GM18858 (cell line): ENCODE results near the gene SLC22A3.

Experiments
- ATAC-seq: cut with Tn5 transposase; IDR thresholded peaks from one replicate; pipeline ENCODE4 v1.9.1; 2021; ENCODE audit not compliant: unreplicated experiment

SLC22A3 gene

DNA sequence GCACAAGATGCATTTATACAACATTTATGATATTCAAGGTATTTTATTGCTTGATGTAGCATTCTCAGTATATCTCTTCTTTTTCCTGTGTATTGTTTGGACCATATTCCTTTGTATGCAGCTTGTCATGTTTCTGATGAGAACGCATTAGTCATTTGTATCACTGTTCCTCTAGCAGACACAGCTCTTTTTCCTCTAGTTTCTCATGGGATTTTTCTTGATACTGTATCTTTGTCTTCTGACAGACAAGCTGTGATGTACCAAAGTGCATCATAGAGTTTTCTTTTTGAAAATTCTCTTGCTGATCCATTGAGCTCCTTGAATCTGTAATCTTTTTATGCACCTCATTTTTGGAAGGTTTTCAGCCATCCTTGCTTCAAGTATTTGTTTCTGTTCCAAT, 140.9 kb downstream of the SLC22A3 start:
- ATAC-seq = no peak

DNA sequence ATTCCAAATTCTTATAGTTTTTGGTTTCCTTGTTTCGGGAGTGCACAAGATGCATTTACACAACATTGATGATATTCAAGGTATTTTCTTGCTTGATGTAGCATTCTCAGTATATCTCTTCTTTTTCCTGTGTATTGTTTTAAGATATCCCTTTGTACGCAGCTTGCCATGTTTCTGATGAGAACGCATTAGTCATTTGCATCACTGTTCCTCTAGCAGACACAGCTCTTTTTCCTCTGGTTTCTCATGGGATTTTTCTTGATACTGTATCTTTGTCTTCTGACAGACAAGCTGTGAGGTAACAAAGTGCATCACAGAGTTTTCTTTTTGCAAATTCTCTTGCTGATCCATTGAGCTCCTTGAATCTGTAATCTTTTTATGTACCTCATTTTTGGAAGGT, 146.4 kb downstream of the SLC22A3 start:
- no peak for ATAC-seq

DNA sequence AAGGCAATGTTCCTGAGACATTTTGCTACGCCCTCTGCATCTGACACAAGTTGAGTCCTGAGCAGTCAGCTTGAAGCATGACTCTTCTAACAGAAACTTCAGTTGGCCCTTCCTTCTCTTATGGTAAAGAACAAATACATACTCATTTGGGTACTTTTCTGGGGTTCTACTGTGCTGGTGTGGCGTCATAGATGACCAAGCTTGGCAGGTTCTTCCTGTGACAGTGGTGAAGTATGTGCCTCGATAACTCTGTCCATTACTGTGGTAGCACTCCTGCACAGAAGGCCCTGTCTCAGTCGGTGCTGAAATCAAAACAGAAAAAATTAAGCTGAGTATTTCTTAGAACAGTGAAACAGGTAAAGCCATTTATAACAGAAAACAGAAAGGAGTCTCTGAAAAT, 152.5 kb downstream of the SLC22A3 start:
- ATAC-seq = no peak
